K562 (cell line): ENCODE results near the gene TYROBP. TPM values are rescaled to one million over a fixed set of nuclear protein-coding genes. Genes with fewer than 3 reads are reported as not detected.
A peak's percentile ranks its signal among the peaks of the same experiment; 100 is the strongest.

ENCODE experiments used
- ATAC-seq: fragments of 200-7000 bp; cut with Tn5 transposase; 3 replicates; pipeline ENCODE4 v1.9.1; 2020; ENCODE audit warnings: moderate library complexity
- BruUV-seq: library from RNA; stranded (reverse); fragments of 400-500 nt; replicated peaks from 2 replicates; lab custom pipeline; 2021; lab: Mats Ljungman, UMichigan
- CTCF ChIA-PET: fragments of 300-600 bp; formaldehyde crosslinking; extraction: SDS; loops from one replicate; lab custom pipeline; 2021; ENCODE audit warnings: low intra/inter-chr PET ratio; lab: Yijun Ruan, JAX
- POLR2A ChIA-PET: fragments of 300-600, 350-650 bp; sonication (Branson Sonifier 250); formaldehyde crosslinking; extraction: SDS; loops from one replicate; lab custom pipeline; 2021; ENCODE audit warnings: antibody characterized with exemption, inconsistent platforms; lab: Yijun Ruan, JAX
- DNase-seq, 4 experiments: peaks; one replicate each; pipeline versions ENCODE4 v3.0.0 to v3.0.0-alpha.2; 2011 to 2018; ENCODE audit warnings: low spot score in 3 of 4, mixed read lengths in 3 of 4; ENCODE audit errors: extremely low read depth in 1 of 4
- FAIRE-seq: peaks from 2 replicates; lab custom pipeline; 2011; peaks lifted over from hg19 to GRCh38; lab: Jason Lieb, UNC
- H2AFZ ChIP-seq: 2 replicates; pipeline ENCODE4 v1.6.0; 2011; ENCODE audit warnings: low read depth, low read length, control low read depth, inconsistent platforms
- H3K27ac ChIP-seq: fragments of 200-600 bp; 3 replicates; pipeline ENCODE4 v1.8.0; 2011; ENCODE audit warnings: low read depth, mild to moderate bottlenecking, control low read depth, inconsistent platforms, low read length, moderate library complexity, mixed read lengths; ENCODE audit errors: extremely low read depth
- H3K27me3 ChIP-seq, 2 experiments: fragments of 300-600 bp in 1 of 2; 2 replicates in 1 of 2; 3 replicates in 1 of 2; pipeline versions ENCODE4 v1.6.0 to v1.8.0; 2011; ENCODE audit warnings: inconsistent platforms in 2 of 2, low read length in 2 of 2, mild to moderate bottlenecking in 1 of 2, mixed read lengths in 1 of 2, moderate library complexity in 1 of 2; ENCODE audit not compliant: control insufficient read depth in 2 of 2, insufficient read depth in 2 of 2
- H3K36me3 ChIP-seq: fragments of 300-600 bp; 3 replicates; pipeline ENCODE4 v1.8.0; 2011; ENCODE audit warnings: mild to moderate bottlenecking, low read length, inconsistent platforms; ENCODE audit not compliant: control insufficient read depth, insufficient read depth
- H3K4me1 ChIP-seq, 2 experiments: fragments of 200-600 bp in 1 of 2; replicated peaks in 1 of 2; 2 replicates in 1 of 2; 3 replicates in 1 of 2; pipeline versions ENCODE4 v1.5.1 to v1.8.0; 2011; ENCODE audit warnings: inconsistent platforms in 2 of 2, low read length in 2 of 2, mild to moderate bottlenecking in 1 of 2, mixed read lengths in 1 of 2, moderate library complexity in 1 of 2; ENCODE audit not compliant: control insufficient read depth in 2 of 2, insufficient read depth in 2 of 2
- H3K4me2 ChIP-seq: 2 replicates; pipeline ENCODE4 v1.6.1; 2011; ENCODE audit warnings: low read length, control low read depth, inconsistent platforms, mixed read lengths; ENCODE audit not compliant: insufficient read depth
- H3K4me3 ChIP-seq: fragments of 200-600 bp; sonication (generic), shearing (Covaris generic); 2 replicates; pipeline ENCODE4 v1.5.1; 2016; ENCODE audit warnings: control low read depth, inconsistent platforms
- H3K79me2 ChIP-seq: fragments of 200-600 bp; 3 replicates; pipeline ENCODE4 v1.8.0; 2011; ENCODE audit warnings: low read length, inconsistent platforms; ENCODE audit not compliant: control insufficient read depth, insufficient read depth
- H3K9ac ChIP-seq, 2 experiments: 2 replicates each; pipeline versions ENCODE4 v1.6.0 to v1.6.1; 2011; ENCODE audit warnings: low read depth in 2 of 2, low read length in 2 of 2, control low read depth in 1 of 2, inconsistent platforms in 1 of 2, mild to moderate bottlenecking in 1 of 2, mixed read lengths in 1 of 2; ENCODE audit not compliant: insufficient read depth in 1 of 2
- H3K9me1 ChIP-seq: one replicate; pipeline ENCODE4 v1.6.0; 2011; ENCODE audit warnings: inconsistent platforms, mild to moderate bottlenecking, low read length, moderate library complexity; ENCODE audit not compliant: control insufficient read depth, insufficient read depth
- H3K9me3 ChIP-seq: replicated peaks from 2 replicates; pipeline ENCODE4 v1.5.1; 2011; ENCODE audit warnings: low read depth, low read length, inconsistent platforms; ENCODE audit not compliant: control insufficient read depth, insufficient read depth
- H4K20me1 ChIP-seq: replicated peaks from 2 replicates; pipeline ENCODE4 v1.6.1; 2011; ENCODE audit warnings: low read length, inconsistent platforms, mixed read lengths; ENCODE audit not compliant: control insufficient read depth, insufficient read depth
- AFF1 ChIP-seq, 2 experiments: fragments of 450-650 bp; IDR thresholded peaks; 2 replicates each; pipeline ENCODE4 v1.6.1; 2018; ENCODE audit warnings: mild to moderate bottlenecking in 2 of 2, low read depth in 1 of 2; ENCODE audit not compliant: partially characterized antibody in 2 of 2
- BACH1 ChIP-seq: fragments of 200-800 bp; sonication (Bioruptor generic); IDR thresholded peaks from 2 replicates; pipeline ENCODE4 v1.6.1; 2016; ENCODE audit warnings: missing genetic modification characterization, missing compliant biosample characterization
- CBX5 ChIP-seq: IDR thresholded peaks from 2 replicates; pipeline ENCODE4 v1.6.1; 2014; ENCODE audit warnings: low read depth, borderline replicate concordance
- EGR1 ChIP-seq: fragments of 450-650 bp; conservative IDR thresholded peaks from 2 replicates; pipeline ENCODE4 v1.6.1; 2017; ENCODE audit warnings: mild to moderate bottlenecking
- ESRRA ChIP-seq: fragments of 450-650 bp; IDR thresholded peaks from 2 replicates; pipeline ENCODE4 v1.6.1; 2014; ENCODE audit warnings: low read depth, mild to moderate bottlenecking, moderate library complexity, borderline replicate concordance
- KAT2B ChIP-seq: IDR thresholded peaks from one replicate; pipeline ENCODE4 v1.6.1; 2012; ENCODE audit warnings: low read depth, mild to moderate bottlenecking, control low read depth, inconsistent platforms, low read length, moderate library complexity
- LARP7 ChIP-seq: fragments of 450-650 bp; IDR thresholded peaks from 2 replicates; pipeline ENCODE4 v1.6.1; 2016
- POLR2H ChIP-seq: IDR thresholded peaks from 2 replicates; pipeline ENCODE4 v1.6.1; 2016; ENCODE audit warnings: missing genetic modification characterization, low read depth, mild to moderate bottlenecking, control low read depth, missing compliant biosample characterization, moderate library complexity
- PTTG1 ChIP-seq: fragments of 450-650 bp; IDR thresholded peaks from 2 replicates; pipeline ENCODE4 v1.6.1; 2016; ENCODE audit warnings: low read depth, mild to moderate bottlenecking, missing genetic modification characterization, missing compliant biosample characterization
- RBM22 ChIP-seq: fragments of 200-400 bp; formaldehyde crosslinking; IDR thresholded peaks from 2 replicates; pipeline ENCODE4 v1.6.1; 2018; ENCODE audit warnings: low read length, low read depth; ENCODE audit not compliant: poor library complexity, severe bottlenecking
- RFX5 ChIP-seq: IDR thresholded peaks from 2 replicates; pipeline ENCODE4 v1.6.1; 2011; ENCODE audit warnings: low read depth, mild to moderate bottlenecking, improper control_type of control experiment, low read length
- TAF1 ChIP-seq: IDR thresholded peaks from 2 replicates; pipeline ENCODE4 v1.6.1; 2011; ENCODE audit warnings: mild to moderate bottlenecking, low read length, moderate library complexity; ENCODE audit not compliant: insufficient read depth, control insufficient read depth, severe bottlenecking; ENCODE audit errors: extremely low read depth
- ZBTB2 ChIP-seq: fragments of 450-650 bp; IDR thresholded peaks from 2 replicates; pipeline ENCODE4 v1.6.1; 2016; ENCODE audit warnings: antibody characterized with exemption
- ZBTB26 ChIP-seq: fragments of 450-650 bp; formaldehyde crosslinking; IDR thresholded peaks from 2 replicates; pipeline ENCODE4 v1.4.0; 2022; ENCODE audit warnings: missing genetic modification characterization
- ZNF77 ChIP-seq: fragments of 250-450 bp; sonication (Bioruptor Pico); IDR thresholded peaks from 2 replicates; pipeline ENCODE4 v1.5.0; 2020
- WGBS: fragments of 100-300 bp; shearing (Covaris generic); methylation state at CpG from one replicate; pipeline ENCODE4 v1.1.6; 2016; ENCODE audit warnings: low coverage, mixed read lengths; ENCODE audit not compliant: insufficient coverage; ENCODE audit errors: missing lambda C conversion rate; 5-methylcytosine and 5-hydroxymethylcytosine counted together
- in situ Hi-C: fragments of 300-500 bp; cut with MboI; formaldehyde crosslinking; loops from 4 replicates; pipeline ENCODE4 v1.15.0; 2018; ENCODE audit warnings: inconsistent platforms, mixed read lengths
- intact Hi-C: fragments of 100-400 bp; cut with micrococcal nuclease; formaldehyde crosslinking; loops from 2 replicates; pipeline ENCODE4 v1.14.2; 2022
- polyA plus RNA-seq, 8 experiments: library from polyadenylated mRNA; depleted of rRNA in 4 of 8; stranded (reverse) in 5 of 8; unstranded in 3 of 8; fragments of >200 nt; fragmentation: Nextera tagmentation in 2 of 8; fragmentation: Illumina TruSeq in 1 of 8; extraction: Ambion mirVana in 2 of 8; extraction: Trizol in 1 of 8; gene quantifications; 2 replicates each; pipeline versions ENCODE4 v1.2.1 to v1.2.3, GENCODE V29; 2011 to 2014; ENCODE audit warnings: inconsistent platforms in 1 of 8, missing spikeins in 1 of 8
- total RNA-seq, 7 experiments: library from RNA; depleted of rRNA in 6 of 7; stranded (reverse); fragments of >200 nt in 6 of 7; fragmentation: Illumina TruSeq in 2 of 7; extraction: Trizol in 2 of 7; gene quantifications; 2 replicates each; pipeline versions ENCODE4 v1.2.1 to v1.2.3, GENCODE V29; 2011 to 2021; ENCODE audit warnings: low replicate concordance in 1 of 7

TYROBP gene
- total and polyA plus RNA-seq, 9 of the 15 experiments (the other 6 are each of a cell fraction or from before 2014, with no cell fraction given), result 0.72 to 8.2 (median 2.4) TPM

- no peak for ATAC-seq
- WGBS, result 75% methylated on average over 2 of the region's 2 CpGs
- intact Hi-C loops (loop anchor here (5.0 to 10.0 kb wide), 2 partner anchors 105 to 373 kb away; no protein-coding TSS in a partner anchor), in situ Hi-C loops (loop anchor here (5.0 kb wide), 2 partner anchors 43 to 228 kb away; partner anchors contain the start of gene ZBTB32)
- CTCF ChIA-PET, result interaction anchor here (0.6 to 0.7 kb wide), 2 partner anchors 47 to 381 kb away, joined by 3 read pairs; no protein-coding TSS in a partner anchor
- H3K4me3 ChIP-seq, result no peak overlapping the region
- no peaks in the 10 kb centered on the region for H3K9me1 ChIP-seq
- no peak overlapping the region for H3K4me2 ChIP-seq
- no peaks in the 10 kb centered on the region for H3K79me2 ChIP-seq
- no peak for DNase-seq
- H4K20me1 ChIP-seq, result no peaks in the 10 kb centered on the region
- no TSS peak for BruUV-seq
- H2AFZ ChIP-seq, result peak overlapping the region; percentile 69
- POLR2A ChIA-PET, result no interaction called here
- peaks cover 2 to 6% of the 10 kb centered on the region in 2 experiments; a peak in 2 of 5 replicates for H3K4me1 ChIP-seq
- no peak overlapping the region for H3K9ac ChIP-seq
- no peak overlapping the region for H3K27ac ChIP-seq
- H3K9me3 ChIP-seq, result no peaks in the 10 kb centered on the region
- H3K27me3 ChIP-seq, result peaks cover 0 to 14% of the 10 kb centered on the region in 2 experiments; a peak in 3 of 5 replicates
- no peak for FAIRE-seq
- H3K36me3 ChIP-seq, result no peaks in the 10 kb centered on the region
- no peak for TF ChIP-seq ZNF77 (CRISPR knock-in tag)
- TF ChIP-seq AFF1 (IDR thresholded peaks at IDR 0.05; ENCODE audit: low read depth in 1 of 2, partially characterized antibody in 2 of 2), result no peak
- TF ChIP-seq ESRRA, result no peak
- TF ChIP-seq CBX5, result no peak
- TF ChIP-seq LARP7, result no peak
- no peak for TF ChIP-seq RFX5
- no peak for TF ChIP-seq BACH1 (tag)
- no peak for TF ChIP-seq PTTG1
- no peak for TF ChIP-seq EGR1
- TF ChIP-seq ZBTB26 (CRISPR knock-in tag), result no peak
- TF ChIP-seq POLR2H (tag), result no peak
- TF ChIP-seq ZBTB2, result no peak
- no peak for TF ChIP-seq KAT2B
- no peak for TF ChIP-seq TAF1
- TF ChIP-seq RBM22, result no peak
Measured at GRCh38 chr19:35929876-35930275, 21.8 kb upstream of the TYROBP start.
